Endometrial microvascular endothelial cells (primary cell): ENCODE data around the gene ENTREP3. TPM values are rescaled to one million over a fixed set of nuclear protein-coding genes. Genes with fewer than 3 reads are reported as not detected.

Source experiments
- in situ Hi-C: cut with HindIII; loops from 2 replicates; pipeline ENCODE4 v1.10.0; 2017; ENCODE audit warnings: low sequenced_read_pairs, low pct_unique_long_range_greater_than_20kb; ENCODE audit errors: inconsistent ontology term
- total RNA-seq: library from RNA; depleted of rRNA; stranded (reverse); fragments of >200 nt; gene quantifications from one replicate; pipeline ENCODE4 v1.2.3, GENCODE V29; 2015; ENCODE audit errors: inconsistent ontology term

The ENTREP3 gene
- total RNA-seq, 1 donor from 2014 or later: 20.0 TPM

- in situ Hi-C loops: no loop called here
These were observed 46.6 kb downstream of the ENTREP3 start, which contains the start of gene MTX1 for GRCh38 chr1:155208541-155209311. TSS of gene MTX1 (plus strand) at chr1:155208695. CDS start at chr1:155208805, 110 bp downstream.

- in situ Hi-C loops: no loop called here
These were observed 47.3 kb downstream of the ENTREP3 start, which contains the start of gene THBS3 for GRCh38 chr1:155207806-155208540. TSS of gene THBS3 (minus strand) at chr1:155207897. CDS start at chr1:155207876, 21 bp downstream.

- in situ Hi-C loops: no loop called here
These were observed 48.1 kb downstream of the ENTREP3 start for GRCh38 chr1:155206891-155207805.

GRCh38 chr1:155205969-155206593 is 49.2 kb downstream of the ENTREP3 start:
- in situ Hi-C loops: no loop called here

- in situ Hi-C loops: no loop called here
These were observed 50.2 kb downstream of the ENTREP3 start for GRCh38 chr1:155205035-155205434.

GRCh38 chr1:155202731-155203515 is 52.4 kb downstream of the ENTREP3 start:
- in situ Hi-C loops: no loop called here

- in situ Hi-C loops: no loop called here
These were observed 53.1 kb downstream of the ENTREP3 start for GRCh38 chr1:155202198-155202597.

GRCh38 chr1:155200920-155201319 is 54.4 kb downstream of the ENTREP3 start:
- in situ Hi-C loops: no loop called here

GRCh38 chr1:155199792-155200191 is 55.5 kb downstream of the ENTREP3 start:
- in situ Hi-C loops: no loop called here

- in situ Hi-C loops: no loop called here
These were observed 56.8 kb downstream of the ENTREP3 start for GRCh38 chr1:155198547-155198906.

- in situ Hi-C loops: no loop called here
These were observed 57.3 kb downstream of the ENTREP3 start for GRCh38 chr1:155197901-155198546.

Other genes with a start within 250 kb of the ENTREP3 start
- 0.28 TPM for gene DCST2, start 221.7 kb downstream of the ENTREP3 start, total RNA-seq
- gene DCST1, start 221.7 kb downstream of the ENTREP3 start, total RNA-seq: not detected
- 337 TPM for gene ADAM15, start 204.2 kb downstream of the ENTREP3 start, total RNA-seq
- gene EFNA4, start 191.7 kb downstream of the ENTREP3 start, total RNA-seq: 15.8 TPM
- 2.0 TPM for gene EFNA3, start 176.6 kb downstream of the ENTREP3 start, total RNA-seq
- 8.7 TPM for gene EFNA1, start 127.6 kb downstream of the ENTREP3 start, total RNA-seq
- 47.1 TPM for gene SLC50A1, start 119.6 kb downstream of the ENTREP3 start, total RNA-seq
- 173 TPM for gene DPM3, start 115.0 kb downstream of the ENTREP3 start, total RNA-seq
- gene KRTCAP2, start 82.2 kb downstream of the ENTREP3 start, total RNA-seq: 191 TPM
- 2.4 TPM for gene TRIM46, start 81.6 kb downstream of the ENTREP3 start, total RNA-seq
- gene THBS3, start 47.6 kb downstream of the ENTREP3 start, total RNA-seq: 3.1 TPM
- gene MTX1, start 46.8 kb downstream of the ENTREP3 start, total RNA-seq: 76.7 TPM
- gene SCAMP3, start 6.9 kb upstream of the ENTREP3 start, total RNA-seq: 77.1 TPM
- 33.1 TPM for gene CLK2, start 18.0 kb upstream of the ENTREP3 start, total RNA-seq
- 0.19 TPM for gene HCN3, start 22.0 kb upstream of the ENTREP3 start, total RNA-seq
- not detected for gene PKLR, start 46.0 kb upstream of the ENTREP3 start, total RNA-seq
- 362 TPM for gene FDPS, start 53.4 kb upstream of the ENTREP3 start, total RNA-seq
- 32.8 TPM for gene RUSC1, start 65.4 kb upstream of the ENTREP3 start, total RNA-seq